ENCODE data around the gene ABCB8. TPM values are rescaled to one million over a fixed set of nuclear protein-coding genes. Genes with fewer than 3 reads are reported as not detected.

The ABCB8 gene
- total and polyA plus RNA-seq, 9 of the 15 experiments (the other 6 are each of a cell fraction or from before 2014, with no cell fraction given) = 7.6 to 106 (median 36.3) TPM

GRCh38 chr7:151028131-151028947 lies at the start of gene ABCB8 (continued):
- no peak for TF ChIP-seq PHTF2 (CRISPR knock-in tag; IDR thresholded peaks at IDR 0.05)
- TF ChIP-seq ETV6 (IDR thresholded peaks at IDR 0.05; ENCODE audit: borderline replicate concordance in 1 of 2, low read depth in 2 of 2, low read length in 1 of 2) = 0 out of 4 replicates have a peak, but pooled peaks of 1 of the 2 experiments have one; percentile 12
- TF ChIP-seq ETV6 (CRISPR knock-in tag; IDR thresholded peaks at IDR 0.05; ENCODE audit: borderline replicate concordance) = 0 out of 2 replicates have a peak, but pooled peaks have one; percentile 48
- no peak for TF ChIP-seq PTTG1 (tag; IDR thresholded peaks at IDR 0.05; ENCODE audit: low read depth)
- no peak for TF ChIP-seq ZNF134 (CRISPR knock-in tag; conservative IDR thresholded peaks at IDR 0.05)
- TF ChIP-seq ZNF830 (CRISPR knock-in tag; IDR thresholded peaks at IDR 0.05) = peak; percentile 76; the same call in 1 of the 2 replicates
- TF ChIP-seq ZNF133 (CRISPR knock-in tag; IDR thresholded peaks at IDR 0.05) = no peak
- TF ChIP-seq RNF219 (CRISPR knock-in tag; IDR thresholded peaks at IDR 0.05) = no peak
- TF ChIP-seq TCF15 (CRISPR knock-in tag; IDR thresholded peaks at IDR 0.05) = no peak
- no peak for TF ChIP-seq SRSF9 (IDR thresholded peaks at IDR 0.05; ENCODE audit: borderline replicate concordance, low read depth, low read length)
- peak; percentile 96 for TF ChIP-seq SP2 (IDR thresholded peaks at IDR 0.05; ENCODE audit: extremely low read depth, low read depth, low read length, poor library complexity, severe bottlenecking)
- no peak for TF ChIP-seq CAMTA2 (CRISPR knock-in tag; conservative IDR thresholded peaks at IDR 0.05)
- peak; percentile 89 for TF ChIP-seq TEAD4 (IDR thresholded peaks at IDR 0.05; ENCODE audit: low read length)
- TF ChIP-seq TEAD4 (CRISPR knock-in tag; IDR thresholded peaks at IDR 0.05; ENCODE audit: borderline replicate concordance) = 0 out of 2 replicates have a peak, but pooled peaks have one; percentile 36
- TF ChIP-seq CBX3 (IDR thresholded peaks at IDR 0.05; ENCODE audit: borderline replicate concordance in 1 of 2, low read length in 2 of 2) = peak in 1 of 2 experiments; percentile 88; a peak in 1 of 3 replicates
- TF ChIP-seq ILK (tag; IDR thresholded peaks at IDR 0.05; ENCODE audit: borderline replicate concordance, low read depth) = no peak
- no peak for TF ChIP-seq ATF2 (CRISPR knock-in tag; IDR thresholded peaks at IDR 0.05)
- no peak for TF ChIP-seq ZNF707 (CRISPR knock-in tag; conservative IDR thresholded peaks at IDR 0.05)
- no peak for TF ChIP-seq THRA (IDR thresholded peaks at IDR 0.05)
- no peak for TF ChIP-seq PPARD (CRISPR knock-in tag; IDR thresholded peaks at IDR 0.05)
- TF ChIP-seq ZC3H4 (CRISPR knock-in tag; IDR thresholded peaks at IDR 0.05; ENCODE audit: borderline replicate concordance) = no peak
- no peak for TF ChIP-seq JUNB (CRISPR knock-in tag; conservative IDR thresholded peaks at IDR 0.05)
- no peak for TF ChIP-seq CHD1 (IDR thresholded peaks at IDR 0.05; ENCODE audit: low read length)

Measured in K562 (cell line).